Dedifferentiated amniotic fluid mesenchymal stem cell (primary cell): Measurements from ENCODE around the gene GALNS.

Experiments used
- DNase-seq: peaks from one replicate; pipeline ENCODE4 v3.0.0-alpha.2; 2016; ENCODE audit errors: extremely low spot score

Gene GALNS

DNA sequence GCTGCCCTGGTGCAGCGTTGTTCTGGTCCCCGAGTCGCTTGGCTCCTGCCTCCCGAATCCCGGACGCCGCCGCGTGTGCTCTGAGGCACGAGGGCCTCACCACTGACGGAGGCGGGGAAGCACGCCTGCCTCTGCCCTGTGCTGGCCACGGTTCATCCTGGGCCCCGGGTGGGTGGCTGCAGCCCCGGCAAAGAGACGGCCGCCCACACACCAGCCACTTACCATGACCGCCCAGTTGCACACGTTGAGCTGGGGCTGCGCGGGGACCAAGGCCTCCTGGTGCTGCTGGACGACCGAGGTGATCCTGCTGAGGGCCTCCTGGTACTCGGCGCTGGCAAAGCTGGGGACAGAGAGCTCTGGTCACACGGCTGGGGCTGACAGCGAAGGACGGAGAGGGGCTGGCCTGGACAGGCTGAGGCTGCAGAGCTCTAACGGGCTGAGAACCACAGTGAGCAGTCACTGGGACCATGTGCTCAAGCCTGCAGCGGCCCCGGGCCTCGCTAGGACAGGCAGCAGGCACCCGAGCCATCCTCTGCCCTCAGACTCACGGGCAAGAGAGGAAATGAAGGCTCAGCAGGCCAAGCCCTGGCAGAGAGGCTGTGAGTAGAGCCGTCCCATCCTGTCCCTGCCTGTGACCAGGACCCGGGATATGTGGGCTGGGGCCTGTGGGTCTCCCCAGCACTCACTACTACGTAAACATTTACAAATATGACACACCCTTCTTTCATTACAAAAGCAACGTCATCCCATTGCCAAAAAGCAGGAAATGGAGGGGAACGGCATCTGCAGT is 38.8 kb downstream of the GALNS start:
- DNase-seq, result no peak

GRCh38 chr16:88816736-88817535 is 39.8 kb downstream of the GALNS start:
- no peak for DNase-seq

GRCh38 chr16:88815901-88816589 is 40.7 kb downstream of the GALNS start:
- DNase-seq, result no peak

- DNase-seq, result no peak
Observed at GRCh38 chr16:88815227-88815626, 41.5 kb downstream of the GALNS start.

DNA sequence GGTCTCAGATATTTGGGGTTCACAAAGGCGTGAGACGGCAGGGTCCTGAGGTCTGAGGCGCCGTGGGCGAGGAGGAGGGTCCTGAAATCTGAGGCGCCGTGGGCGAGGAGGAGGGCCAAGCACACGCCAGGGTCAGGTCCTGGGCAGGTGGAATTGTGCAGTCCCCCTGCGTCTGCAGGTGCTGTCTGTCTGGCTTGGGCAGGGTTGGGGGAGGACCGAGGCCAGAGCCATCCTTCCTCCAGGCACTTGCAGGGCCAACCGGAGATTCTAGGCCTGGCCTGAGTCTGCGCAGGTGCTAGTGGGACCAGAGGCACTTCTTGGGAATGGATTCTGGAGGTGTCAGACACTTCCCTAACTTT is 42.6 kb downstream of the GALNS start:
- no peak for DNase-seq

GRCh38 chr16:88813269-88814143 is 43.2 kb downstream of the GALNS start:
- no peak for DNase-seq

DNA sequence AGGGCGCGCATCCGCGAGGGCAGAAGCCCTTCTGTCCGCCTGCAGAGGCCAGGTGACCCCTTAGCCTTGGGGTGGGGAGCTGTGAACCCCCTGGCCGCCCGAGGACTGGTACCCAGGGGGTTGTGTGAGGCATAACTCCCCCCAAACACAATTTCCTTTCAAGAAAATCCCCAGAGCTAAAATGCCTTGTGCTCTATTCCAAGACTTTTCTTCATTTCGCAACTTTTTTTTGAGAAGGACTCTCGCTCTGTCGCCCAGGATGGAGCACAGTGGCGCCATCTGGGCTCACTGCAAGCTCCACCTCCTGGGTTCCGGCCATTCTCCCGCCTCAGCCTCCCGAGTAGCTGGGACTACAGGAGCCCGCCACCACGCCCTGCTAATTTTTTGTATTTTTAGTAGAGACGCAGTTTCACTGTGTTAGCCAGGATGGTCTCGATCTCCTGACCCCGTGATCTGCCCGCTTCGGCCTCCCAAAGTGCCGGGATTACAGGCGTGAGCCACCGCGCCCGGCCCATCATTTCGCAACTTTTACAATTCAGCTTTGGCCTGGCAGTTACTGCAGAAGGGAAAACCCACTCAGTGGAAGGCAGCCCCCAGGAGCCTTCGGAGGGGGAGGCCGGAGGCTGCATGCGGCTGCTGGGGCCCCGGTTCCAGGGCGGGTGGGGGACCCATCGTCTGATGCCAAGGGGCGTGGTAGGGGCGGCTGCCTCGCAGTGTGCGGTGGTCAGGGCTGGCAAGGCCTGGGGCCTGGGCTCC is 44.1 kb downstream of the GALNS start:
- peak; percentile 18 for DNase-seq

DNA sequence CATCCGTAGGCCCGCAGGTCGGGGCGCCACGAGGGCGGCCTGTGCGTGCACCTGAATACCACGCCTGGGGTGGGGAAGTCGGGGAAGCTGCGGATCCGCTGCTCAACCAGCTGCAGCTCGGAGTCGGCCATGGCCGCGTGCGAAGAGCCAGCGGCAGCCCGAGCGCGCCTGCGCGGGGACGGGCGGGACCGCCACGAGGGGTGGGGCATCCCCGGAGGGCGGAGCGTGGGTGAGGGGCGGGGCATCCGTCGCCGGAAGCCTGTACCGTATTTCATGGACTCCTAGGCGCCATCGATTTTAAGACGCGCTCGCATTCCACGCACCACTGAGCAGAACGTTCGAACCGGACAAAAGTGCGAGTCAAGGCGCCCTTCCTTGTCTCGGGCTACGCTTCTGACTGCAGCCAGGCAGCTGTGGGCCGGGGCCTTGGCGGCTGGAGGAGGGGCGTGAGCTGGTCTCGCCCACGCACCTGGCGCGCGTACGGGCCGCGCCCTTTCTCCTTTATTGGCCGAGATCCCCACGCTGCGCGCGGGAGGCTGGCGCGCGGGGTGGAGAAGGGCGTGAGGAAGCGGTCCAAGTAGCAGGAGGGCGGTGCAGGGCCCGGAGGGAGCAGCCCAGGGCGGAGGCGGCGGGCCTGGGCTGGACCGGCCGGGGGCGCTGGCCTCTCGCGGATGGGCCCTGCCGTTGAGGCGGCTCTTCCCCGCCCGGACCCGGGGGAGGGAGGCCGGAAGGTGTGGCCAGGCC is 44.8 kb downstream of the GALNS start, which contains the start of gene APRT:
Gene APRT, minus strand, starts transcription at position 160 of the 744 bp plus-strand sequence. Its CDS starts 29 bp downstream, at position 131.
- peak; percentile 91 for DNase-seq

DNA sequence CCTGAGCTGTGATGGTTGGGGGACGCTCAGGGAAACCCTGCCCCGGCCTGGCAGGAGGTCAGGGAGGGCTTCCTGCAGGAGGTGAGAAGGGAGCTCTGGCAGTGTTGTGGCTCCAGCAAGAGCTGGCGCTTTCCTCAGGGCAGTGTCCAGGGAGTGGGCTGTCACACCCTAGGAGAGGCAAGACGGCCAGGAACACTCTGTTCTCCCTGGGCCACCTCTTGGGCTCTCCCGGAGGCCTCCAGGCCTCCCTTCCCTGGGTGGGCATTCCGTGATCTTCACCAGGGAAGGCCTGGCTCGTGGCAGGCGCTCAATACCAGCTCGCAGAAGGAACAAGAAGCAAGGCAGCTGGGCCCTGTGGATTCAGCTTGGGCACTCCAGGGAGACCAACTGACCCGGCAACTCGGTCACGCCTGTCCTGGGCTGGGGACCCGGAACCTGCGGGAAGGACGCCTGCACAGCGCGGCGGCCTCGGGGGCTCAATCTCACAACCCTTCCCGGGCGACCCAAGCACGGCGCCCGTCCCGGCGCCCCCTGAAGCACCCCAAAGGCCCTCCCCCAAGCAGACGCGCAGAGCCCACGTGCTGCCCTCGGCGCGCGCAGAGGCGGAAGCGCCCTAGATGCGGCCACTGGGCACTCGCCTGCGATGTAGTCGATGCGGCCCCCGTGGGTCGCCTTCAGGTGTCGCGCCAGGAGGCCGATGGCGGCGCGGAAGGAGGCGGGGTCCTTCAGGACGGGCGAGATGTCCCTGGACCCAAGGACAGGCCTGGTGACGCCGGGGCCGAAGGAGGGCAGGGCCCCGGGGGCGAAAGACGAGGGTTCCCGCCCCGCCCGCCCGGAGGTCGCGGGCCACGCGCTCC is 45.6 kb downstream of the GALNS start:
- DNase-seq, result peak; percentile 28

- DNase-seq, result no peak
Observed at GRCh38 chr16:88810166-88810911, 46.4 kb downstream of the GALNS start.

GRCh38 chr16:88809676-88810165 is 47.0 kb downstream of the GALNS start:
- DNase-seq, result no peak

DNA sequence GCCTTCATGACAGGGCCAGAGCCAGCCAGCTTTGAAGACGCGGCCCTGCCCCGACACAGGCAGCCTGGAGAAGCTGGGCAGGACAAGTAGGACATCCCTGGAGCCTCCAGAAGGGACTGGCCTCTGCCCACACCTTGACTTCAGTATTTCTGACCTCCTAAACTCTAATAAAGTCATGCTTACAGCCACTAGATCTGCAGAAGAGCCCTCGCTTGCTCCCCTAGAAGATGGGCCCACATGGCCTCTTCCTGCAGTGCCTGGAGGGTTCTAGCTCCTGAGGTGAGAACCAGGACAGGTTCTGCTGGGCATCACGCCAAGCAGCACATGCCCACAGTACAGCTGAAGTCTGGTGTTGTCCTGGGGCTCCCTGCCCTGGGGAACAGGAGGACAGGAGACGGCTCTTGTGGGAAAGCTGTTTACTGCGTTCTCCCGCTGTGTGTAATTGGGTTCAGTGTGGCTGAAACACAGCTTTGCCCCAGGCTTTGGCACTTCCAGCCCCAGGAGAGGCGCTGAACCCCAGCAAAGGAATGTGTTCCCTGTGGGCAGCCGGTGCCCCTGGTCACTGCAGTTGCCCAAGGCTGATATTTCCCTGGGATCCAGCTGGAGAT is 47.6 kb downstream of the GALNS start:
- no peak for DNase-seq

DNA sequence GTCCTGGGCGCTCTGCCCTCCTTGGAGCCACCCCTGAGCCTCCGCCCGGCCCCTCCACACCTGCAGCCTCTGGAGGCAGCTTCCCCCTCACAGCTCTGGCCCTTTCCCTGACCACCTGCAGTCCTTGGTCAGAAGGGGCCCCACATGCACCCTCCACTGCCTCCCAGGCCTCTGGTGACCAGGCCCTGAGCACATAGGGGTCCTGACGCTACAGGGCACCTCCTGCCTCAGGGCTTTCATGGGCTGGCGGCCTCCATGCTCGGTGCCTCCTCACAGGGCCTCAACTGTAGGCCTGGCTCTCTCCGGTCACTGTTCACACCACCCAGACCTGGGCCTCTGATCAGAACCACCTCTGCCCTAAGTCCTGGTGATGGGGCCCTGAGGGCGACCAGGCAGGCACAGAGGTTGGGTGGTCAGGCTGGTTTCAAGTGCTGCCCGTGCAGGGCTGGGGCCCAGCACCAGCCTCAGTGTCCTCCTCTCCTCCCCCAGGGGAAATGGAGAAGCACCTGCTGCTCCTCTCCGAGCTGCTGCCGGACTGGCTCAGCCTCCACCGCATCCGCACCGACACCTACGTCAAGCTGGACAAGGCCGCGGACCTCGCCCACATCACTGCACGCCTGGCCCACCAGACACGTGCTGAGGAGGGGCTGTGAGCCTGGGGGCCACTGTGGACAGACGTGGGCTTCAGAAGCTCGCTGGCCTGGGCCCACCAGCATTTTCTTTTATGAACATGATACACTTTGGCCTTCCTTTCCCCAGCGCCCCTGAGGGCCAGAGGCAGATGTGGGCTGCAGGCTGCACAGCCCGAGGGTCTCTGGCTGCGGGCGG is 48.9 kb downstream of the GALNS start:
- no peak for DNase-seq

DNA sequence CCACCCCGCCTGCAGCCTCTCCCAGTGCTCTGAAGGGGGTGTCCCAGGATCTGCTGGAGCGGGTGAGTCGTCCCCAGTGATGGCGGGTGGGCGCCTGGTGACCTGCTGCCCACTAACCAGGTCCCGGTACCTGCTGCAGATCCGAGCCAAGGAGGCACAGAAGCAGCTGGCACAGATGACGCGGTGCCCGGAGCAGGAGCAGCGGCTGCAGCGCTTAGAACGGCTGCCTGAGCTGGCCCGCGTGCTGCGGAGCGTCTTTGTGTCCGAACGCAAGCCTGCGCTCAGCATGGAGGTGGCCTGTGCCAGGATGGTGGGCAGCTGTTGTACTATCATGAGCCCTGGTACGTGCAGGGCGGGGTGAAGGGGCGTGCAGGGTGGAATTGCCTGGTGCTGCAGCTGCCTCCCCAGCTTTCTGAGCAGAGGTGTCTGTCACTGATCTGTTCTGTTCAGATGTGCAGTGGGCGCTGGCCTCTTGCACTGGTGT is 49.6 kb downstream of the GALNS start:
- DNase-seq, result no peak

GRCh38 chr16:88806491-88807111 is 50.1 kb downstream of the GALNS start:
- no peak for DNase-seq

- no peak for DNase-seq
Observed at GRCh38 chr16:88805887-88806393, 50.8 kb downstream of the GALNS start.
